HFF-Myc (cell line): ENCODE results near the gene HMGA1.
A peak's percentile ranks its signal among the peaks of the same experiment; 100 is the strongest.
"Not testable (repeated sequence)": the region's sequence is repeated elsewhere in the genome, so short reads cannot be mapped to it uniquely, and the experiment has no call there.

Source experiments
- DNase-seq: peaks from one replicate; pipeline ENCODE4 v3.0.0-alpha.2; 2011; ENCODE audit warnings: low read depth; ENCODE audit errors: extremely low read depth
- H3K4me3 ChIP-seq: replicated peaks from 2 replicates; pipeline ENCODE4 v1.5.1; 2011; ENCODE audit warnings: low read depth, mild to moderate bottlenecking, control low read depth, low read length
- TF ChIP-seq, protein P1 (sequence below): IDR thresholded peaks from 2 replicates; pipeline ENCODE4 v1.5.1; 2012; ENCODE audit warnings: mild to moderate bottlenecking, low read depth, low read length, control low read depth; ENCODE audit errors: missing control alignments

Gene HMGA1

DNA sequence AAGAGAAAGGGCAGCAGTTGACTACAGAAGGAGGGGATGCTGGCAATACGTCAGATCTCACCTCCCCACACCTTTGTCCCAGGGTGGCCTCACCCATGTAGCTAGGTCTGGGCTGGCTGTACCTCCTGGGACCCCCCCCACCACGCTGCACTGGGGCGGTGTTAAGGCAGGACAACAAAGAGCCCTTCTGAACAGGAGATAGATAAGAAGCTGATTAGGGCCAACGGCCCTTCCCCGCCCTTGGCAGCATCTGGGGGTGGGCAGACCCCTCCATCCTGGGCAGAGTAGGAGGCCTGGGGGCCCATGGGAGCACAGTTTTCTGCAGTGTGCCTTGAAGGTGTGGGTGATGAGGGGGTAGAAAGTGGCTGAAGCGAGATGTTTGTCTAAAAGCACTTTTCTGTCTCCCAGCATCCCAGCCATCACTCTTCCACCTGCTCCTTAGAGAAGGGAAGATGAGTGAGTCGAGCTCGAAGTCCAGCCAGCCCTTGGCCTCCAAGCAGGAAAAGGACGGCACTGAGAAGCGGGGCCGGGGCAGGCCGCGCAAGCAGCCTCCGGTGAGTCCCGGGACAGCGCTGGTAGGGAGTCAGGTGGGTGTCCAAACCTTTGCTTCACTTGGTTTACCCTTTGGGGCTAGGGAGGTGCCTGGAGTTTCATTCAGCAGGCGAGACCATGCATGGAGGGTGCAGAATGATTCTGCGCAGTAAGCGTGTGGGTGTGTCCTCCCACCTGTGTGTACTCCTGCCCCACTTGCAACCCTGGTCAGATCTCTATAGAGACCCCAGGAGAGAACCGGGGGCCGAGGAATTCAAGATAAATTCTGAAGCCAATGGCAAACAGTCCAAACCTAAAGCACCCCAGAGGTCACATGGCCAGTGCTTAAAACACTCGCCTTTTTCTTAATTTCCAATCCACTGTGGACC, 3.9 kb downstream of the HMGA1 start:
- peak overlapping the region; percentile 69 for H3K4me3 ChIP-seq
- no peak for DNase-seq
- TF ChIP-seq, protein P1, sequence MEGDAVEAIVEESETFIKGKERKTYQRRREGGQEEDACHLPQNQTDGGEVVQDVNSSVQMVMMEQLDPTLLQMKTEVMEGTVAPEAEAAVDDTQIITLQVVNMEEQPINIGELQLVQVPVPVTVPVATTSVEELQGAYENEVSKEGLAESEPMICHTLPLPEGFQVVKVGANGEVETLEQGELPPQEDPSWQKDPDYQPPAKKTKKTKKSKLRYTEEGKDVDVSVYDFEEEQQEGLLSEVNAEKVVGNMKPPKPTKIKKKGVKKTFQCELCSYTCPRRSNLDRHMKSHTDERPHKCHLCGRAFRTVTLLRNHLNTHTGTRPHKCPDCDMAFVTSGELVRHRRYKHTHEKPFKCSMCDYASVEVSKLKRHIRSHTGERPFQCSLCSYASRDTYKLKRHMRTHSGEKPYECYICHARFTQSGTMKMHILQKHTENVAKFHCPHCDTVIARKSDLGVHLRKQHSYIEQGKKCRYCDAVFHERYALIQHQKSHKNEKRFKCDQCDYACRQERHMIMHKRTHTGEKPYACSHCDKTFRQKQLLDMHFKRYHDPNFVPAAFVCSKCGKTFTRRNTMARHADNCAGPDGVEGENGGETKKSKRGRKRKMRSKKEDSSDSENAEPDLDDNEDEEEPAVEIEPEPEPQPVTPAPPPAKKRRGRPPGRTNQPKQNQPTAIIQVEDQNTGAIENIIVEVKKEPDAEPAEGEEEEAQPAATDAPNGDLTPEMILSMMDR: no peak

DNA sequence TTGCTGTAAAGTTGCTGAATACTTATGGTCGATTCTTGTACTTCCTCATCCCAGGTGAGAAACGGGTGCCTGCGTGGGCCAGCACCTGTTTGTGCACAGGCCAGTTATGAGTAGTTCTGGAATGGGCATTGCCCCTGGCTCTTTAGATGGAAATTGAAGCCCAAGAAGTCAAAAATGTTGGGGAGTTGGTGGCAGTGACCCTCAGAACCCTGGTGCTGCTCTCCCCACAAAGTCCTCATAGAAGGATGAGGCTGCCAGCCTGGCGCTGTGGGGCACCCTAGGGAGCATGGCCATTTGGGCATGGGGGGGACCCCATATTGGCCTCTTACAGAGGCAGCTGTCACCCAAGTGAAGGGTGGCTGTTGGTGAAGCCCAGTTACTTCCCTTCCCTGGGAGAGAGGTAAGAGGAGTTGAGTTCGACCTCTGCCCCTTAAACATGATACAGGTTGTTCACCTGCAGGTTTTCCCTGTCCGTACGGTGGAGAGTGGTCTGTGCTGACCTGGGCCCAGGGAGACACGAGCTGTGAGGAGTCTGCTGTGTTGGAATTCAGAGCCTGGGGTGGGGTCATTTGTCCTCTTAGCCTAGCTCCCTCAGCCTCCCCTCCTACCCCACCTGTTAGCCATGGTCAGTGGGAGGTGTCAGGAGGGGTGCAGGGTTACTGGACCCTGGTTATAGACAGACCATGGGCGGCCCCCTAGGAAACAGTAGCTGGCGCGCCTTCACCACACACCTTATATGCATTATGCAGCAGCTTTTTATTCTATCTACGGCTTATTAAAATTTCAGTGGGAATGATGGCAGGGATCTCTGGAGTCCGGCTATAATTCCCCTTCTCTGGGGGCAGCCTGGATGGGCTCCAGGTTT, 4.9 kb downstream of the HMGA1 start:
- DNase-seq: no peak
- H3K4me3 ChIP-seq: peak overlapping the region; percentile 9; the same call in 1 of the 2 replicates
- TF ChIP-seq, protein P1: no peak

DNA sequence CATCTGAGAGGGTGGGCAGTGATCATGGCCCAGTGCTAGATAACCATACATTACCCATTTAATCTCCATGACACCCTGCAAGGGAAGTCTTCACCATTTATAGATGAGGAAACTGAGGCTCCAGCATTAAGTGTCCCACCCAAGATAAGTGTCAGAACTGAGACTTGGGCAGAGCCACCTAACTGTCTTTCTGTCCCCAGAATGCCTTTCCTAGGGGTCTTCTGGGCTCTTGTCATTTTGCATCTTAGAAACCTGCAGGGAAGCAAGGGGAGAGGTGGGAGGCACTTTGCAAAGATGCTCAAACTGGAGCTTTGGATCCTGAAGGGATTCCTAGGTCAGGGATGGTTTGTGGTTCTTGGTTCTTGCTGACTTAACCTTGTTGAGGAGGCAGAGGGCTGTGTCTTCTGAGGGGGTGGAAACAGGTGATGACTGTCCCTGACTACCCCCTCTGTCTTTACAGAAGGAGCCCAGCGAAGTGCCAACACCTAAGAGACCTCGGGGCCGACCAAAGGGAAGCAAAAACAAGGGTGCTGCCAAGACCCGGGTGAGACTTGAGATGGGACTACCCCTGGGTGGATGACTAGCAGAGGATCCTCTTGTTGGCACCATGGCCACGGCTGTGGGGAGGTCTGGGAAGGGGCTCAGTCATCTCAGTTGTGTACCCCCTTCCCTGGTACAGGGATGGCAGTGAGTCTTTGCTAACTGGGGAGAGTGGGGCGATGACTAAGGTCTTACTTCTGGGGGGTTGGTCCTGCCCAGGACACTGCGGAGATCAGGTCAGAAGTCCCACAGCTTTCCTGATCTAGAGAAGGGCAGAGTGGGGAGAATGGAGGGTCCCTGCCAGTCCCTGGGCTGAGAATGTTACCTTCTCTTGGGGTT, 5.8 kb downstream of the HMGA1 start:
- H3K4me3 ChIP-seq: peak overlapping the region; percentile 9; the same call in 1 of the 2 replicates
- DNase-seq: no peak
- TF ChIP-seq, protein P1: no peak

DNA sequence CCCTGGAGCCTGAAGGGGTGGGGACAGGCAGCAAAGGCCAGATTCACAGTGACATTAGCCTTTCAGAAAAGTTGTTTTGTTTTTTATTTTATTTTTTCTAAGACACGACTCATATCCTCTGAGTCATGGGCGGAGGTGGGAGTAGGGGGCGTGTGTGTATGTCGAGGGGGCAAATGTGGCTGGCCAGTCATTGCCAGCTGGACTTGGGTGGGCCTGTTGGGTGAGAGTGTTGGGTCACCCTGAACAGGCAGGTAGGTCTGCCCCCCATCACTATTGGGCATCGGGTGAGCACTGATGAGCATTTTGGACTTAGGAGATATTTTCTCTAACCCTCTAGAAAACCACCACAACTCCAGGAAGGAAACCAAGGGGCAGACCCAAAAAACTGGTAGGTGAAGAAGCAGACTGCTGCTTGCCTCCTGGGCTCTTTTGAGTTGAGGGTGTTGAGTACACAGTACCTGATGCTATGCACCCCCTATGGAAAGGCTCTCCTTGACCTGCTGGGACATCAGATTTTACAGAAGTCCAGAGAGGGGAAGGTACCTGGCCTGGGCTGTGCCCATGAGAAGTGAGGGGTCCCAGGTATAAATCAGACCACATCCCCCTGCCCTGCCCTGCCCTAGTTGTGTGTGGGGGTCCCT, 6.6 kb downstream of the HMGA1 start:
- no peak overlapping the region for H3K4me3 ChIP-seq
- no peak for DNase-seq
- TF ChIP-seq, protein P1: no peak

DNA sequence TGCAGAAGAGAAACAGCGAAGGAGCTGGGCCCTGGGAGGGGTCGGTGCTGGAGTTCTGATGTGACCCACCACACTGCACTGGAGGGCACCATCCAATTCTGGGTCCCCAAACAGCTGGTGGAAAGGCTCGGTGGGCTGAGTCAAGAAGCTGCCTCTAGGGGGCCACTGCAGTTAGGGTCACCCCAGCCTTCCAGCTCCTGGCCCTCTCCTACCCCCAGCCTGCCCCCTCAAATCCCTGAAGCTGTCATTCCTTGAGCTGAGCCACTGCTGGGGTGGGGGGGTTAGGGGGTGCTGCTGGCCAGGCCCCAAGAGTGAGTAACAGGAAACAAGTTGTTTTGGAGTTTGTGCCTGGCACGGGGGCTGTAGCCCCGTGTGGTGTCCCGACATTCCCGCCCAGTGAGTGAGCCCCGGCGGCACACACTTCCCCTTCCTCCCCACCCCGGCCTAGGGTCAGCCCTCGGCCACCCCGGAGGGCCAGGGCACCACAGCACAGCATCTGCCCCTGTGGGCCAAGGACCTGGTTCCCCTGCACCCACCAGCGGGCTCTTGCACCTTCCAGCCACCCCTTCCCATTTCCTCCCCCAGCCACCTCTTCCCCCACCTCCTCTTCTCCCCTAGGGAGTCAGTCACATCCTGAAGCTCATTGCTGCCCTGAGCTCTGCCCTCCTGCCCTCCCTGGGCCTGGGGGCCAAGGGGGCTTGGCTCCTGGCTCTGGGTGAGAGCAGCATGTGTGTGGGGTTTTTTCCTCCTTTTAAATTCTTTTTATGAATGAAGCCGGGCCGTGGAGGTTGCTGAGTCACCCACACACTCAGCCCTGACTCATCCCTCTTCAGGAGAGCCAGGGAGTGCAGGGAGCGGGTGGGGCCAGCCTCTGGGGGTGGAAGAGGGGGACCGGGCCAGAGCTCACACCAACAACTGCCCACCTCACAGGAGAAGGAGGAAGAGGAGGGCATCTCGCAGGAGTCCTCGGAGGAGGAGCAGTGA, 7.5 kb downstream of the HMGA1 start:
- TF ChIP-seq, protein P1: peak; percentile 51
- peak overlapping the region; percentile 18 for H3K4me3 ChIP-seq
- DNase-seq: peak; percentile 85

DNA sequence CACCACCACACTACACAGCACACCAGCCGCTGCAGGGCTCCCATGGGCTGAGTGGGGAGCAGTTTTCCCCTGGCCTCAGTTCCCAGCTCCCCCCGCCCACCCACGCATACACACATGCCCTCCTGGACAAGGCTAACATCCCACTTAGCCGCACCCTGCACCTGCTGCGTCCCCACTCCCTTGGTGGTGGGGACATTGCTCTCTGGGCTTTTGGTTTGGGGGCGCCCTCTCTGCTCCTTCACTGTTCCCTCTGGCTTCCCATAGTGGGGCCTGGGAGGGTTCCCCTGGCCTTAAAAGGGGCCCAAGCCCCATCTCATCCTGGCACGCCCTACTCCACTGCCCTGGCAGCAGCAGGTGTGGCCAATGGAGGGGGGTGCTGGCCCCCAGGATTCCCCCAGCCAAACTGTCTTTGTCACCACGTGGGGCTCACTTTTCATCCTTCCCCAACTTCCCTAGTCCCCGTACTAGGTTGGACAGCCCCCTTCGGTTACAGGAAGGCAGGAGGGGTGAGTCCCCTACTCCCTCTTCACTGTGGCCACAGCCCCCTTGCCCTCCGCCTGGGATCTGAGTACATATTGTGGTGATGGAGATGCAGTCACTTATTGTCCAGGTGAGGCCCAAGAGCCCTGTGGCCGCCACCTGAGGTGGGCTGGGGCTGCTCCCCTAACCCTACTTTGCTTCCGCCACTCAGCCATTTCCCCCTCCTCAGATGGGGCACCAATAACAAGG, 8.5 kb downstream of the HMGA1 start:
- H3K4me3 ChIP-seq, DNase-seq: not testable (repeated sequence)

DNA sequence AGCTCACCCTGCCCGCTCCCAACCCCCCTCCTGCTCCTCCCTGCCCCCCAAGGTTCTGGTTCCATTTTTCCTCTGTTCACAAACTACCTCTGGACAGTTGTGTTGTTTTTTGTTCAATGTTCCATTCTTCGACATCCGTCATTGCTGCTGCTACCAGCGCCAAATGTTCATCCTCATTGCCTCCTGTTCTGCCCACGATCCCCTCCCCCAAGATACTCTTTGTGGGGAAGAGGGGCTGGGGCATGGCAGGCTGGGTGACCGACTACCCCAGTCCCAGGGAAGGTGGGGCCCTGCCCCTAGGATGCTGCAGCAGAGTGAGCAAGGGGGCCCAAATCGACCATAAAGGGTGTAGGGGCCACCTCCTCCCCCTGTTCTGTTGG, 9.1 kb downstream of the HMGA1 start:
- DNase-seq, H3K4me3 ChIP-seq: not testable (repeated sequence)
